Tibial nerve (tissue), 3 donors: ENCODE results near the gene RBM34.

Experiments used
- CTCF ChIP-seq, 5 experiments: fragments of 200-600 bp in 3 of 5; fragments of 450-650 bp in 2 of 5; sonication (generic) in 3 of 5; IDR thresholded peaks; one replicate each; pipeline ENCODE4 v1.5.1; 2016 to 2019; ENCODE audit warnings: antibody characterized with exemption in 5 of 5, mild to moderate bottlenecking in 3 of 5, moderate library complexity in 2 of 5
- POLR2A ChIP-seq, 2 donors: fragments of 450-650 bp; IDR thresholded peaks; one replicate each; pipeline ENCODE4 v1.6.1; 2017; ENCODE audit warnings: antibody characterized with exemption in 2 of 2, mild to moderate bottlenecking in 2 of 2, moderate library complexity in 2 of 2

- no peak for TF ChIP-seq POLR2A (IDR thresholded peaks at IDR 0.05)
- no peak for TF ChIP-seq CTCF (IDR thresholded peaks at IDR 0.05)
These were observed 46.1 kb upstream of the RBM34 start for GRCh38 chr1:235207209-235207565.
